ENCODE data around the gene PHF23.

The PHF23 gene

DNA sequence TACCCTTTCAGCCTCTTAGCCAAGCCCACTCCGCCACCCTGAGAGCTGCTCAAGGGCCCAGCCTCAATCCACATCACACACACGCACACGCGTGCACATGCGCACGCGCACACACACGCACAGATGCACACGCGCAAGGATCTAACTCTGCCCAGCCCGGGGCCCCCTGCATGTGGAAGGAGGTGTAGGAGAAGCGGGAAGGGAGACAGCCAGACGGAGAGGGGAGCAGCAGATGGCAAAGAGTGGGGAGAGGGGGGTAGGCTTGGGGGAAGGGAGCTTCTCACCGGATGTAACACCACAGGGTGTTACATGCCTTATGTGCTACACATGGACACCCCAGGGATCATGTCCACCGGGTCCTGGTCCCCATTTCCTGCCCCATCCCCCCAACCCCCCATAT lies 34.9 kb downstream of the PHF23 start:
- no peaks in the 10 kb centered on the region for H3K27me3 Mint-ChIP-seq (ENCODE audit: low read depth)
- H3K36me3 Mint-ChIP-seq (ENCODE audit: low read depth) = no peaks in the 10 kb centered on the region
- H3K4me1 Mint-ChIP-seq (ENCODE audit: low read depth) = peaks cover 24% of the 10 kb centered on the region
- H3K9me3 Mint-ChIP-seq = no peaks in the 10 kb centered on the region
- H3K4me3 Mint-ChIP-seq = peak overlapping the region; percentile 82
- DNase-seq (ENCODE audit: low spot score) = no peak
- peak overlapping the region; percentile 90 for H3K27ac Mint-ChIP-seq

GRCh38 chr17:7203391-7203790 lies 35.9 kb downstream of the PHF23 start:
- peaks cover 24% of the 10 kb centered on the region for H3K4me1 Mint-ChIP-seq (ENCODE audit: low read depth)

DNA sequence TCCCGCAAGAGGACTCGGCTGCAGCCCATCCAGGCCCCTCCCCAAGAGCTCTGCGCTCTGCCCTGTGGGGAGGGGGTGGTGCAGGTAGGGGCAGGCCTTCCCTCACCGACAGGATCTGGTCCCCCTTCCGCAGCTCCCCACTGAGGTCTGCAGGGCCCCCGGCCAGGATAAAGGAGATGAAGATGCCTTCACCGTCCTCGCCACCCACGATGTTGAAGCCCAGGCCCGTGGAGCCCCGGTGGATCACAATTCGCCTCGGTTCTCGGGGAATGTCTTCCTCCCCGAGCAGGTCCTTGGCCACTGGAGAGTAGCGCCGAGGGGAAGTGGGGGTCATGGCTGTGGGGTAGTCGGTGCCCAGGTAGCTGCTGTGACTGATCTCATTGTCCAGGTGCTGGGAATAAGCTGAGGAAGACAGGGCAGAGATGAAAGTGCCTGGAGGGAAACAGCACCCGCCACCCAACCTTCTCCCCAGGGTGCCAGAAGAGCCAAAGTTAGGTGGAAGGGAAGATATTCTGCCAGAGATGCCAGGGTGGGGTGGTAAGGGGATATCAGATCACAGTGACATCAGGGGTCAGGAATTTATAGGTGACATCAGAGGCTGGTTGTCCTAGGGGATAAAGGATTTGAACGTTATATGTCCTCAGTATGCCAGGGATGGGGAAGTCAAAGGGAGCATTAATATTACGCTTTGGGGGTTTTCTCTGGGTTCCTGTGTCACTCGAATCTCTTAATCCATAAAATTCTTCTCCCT lies 42.4 kb downstream of the PHF23 start:
- no peak overlapping the region for H3K4me3 Mint-ChIP-seq
- no peaks in the 10 kb centered on the region for H3K4me1 Mint-ChIP-seq (ENCODE audit: low read depth)
- no peaks in the 10 kb centered on the region for H3K36me3 Mint-ChIP-seq (ENCODE audit: low read depth)
- no peaks in the 10 kb centered on the region for H3K9me3 Mint-ChIP-seq
- no peaks in the 10 kb centered on the region for H3K27me3 Mint-ChIP-seq (ENCODE audit: low read depth)
- H3K27ac Mint-ChIP-seq = no peak overlapping the region
- DNase-seq (ENCODE audit: low spot score) = no peak

More at GRCh38 chr17:7203391-7203790, 35.9 kb downstream of the PHF23 start:
- H3K27ac Mint-ChIP-seq = peak overlapping the region; percentile 90
- H3K4me3 Mint-ChIP-seq = peak overlapping the region; percentile 82
- H3K9me3 Mint-ChIP-seq = no peaks in the 10 kb centered on the region
- H3K27me3 Mint-ChIP-seq (ENCODE audit: low read depth) = no peaks in the 10 kb centered on the region
- H3K36me3 Mint-ChIP-seq (ENCODE audit: low read depth) = no peaks in the 10 kb centered on the region
- DNase-seq (ENCODE audit: low spot score) = no peak

DNA sequence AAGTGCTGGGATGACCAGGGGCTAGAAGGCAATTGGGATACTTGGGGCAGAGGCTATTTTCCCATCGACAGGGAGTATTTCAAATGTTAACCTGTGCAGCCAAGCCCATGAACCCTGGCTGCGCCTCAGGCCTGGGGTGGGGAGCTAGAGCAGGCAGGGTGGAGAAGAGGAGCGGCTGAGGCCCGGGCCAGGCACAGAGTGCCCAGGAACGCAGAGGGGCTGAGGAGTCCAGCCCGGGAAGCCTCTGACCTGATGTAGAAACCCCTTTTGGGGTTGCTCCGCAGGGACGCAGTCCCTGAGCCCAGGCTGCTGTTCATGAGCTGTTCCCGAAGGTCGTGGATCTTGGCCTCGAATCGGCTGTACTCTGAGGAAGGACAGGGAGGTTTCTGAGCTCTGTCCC lies 43.3 kb downstream of the PHF23 start:
- DNase-seq (ENCODE audit: low spot score) = no peak
- H3K4me1 Mint-ChIP-seq (ENCODE audit: low read depth) = no peaks in the 10 kb centered on the region
- H3K9me3 Mint-ChIP-seq = no peaks in the 10 kb centered on the region
- no peaks in the 10 kb centered on the region for H3K27me3 Mint-ChIP-seq (ENCODE audit: low read depth)
- H3K4me3 Mint-ChIP-seq = no peak overlapping the region
- H3K27ac Mint-ChIP-seq = no peak overlapping the region
- no peaks in the 10 kb centered on the region for H3K36me3 Mint-ChIP-seq (ENCODE audit: low read depth)

DNA sequence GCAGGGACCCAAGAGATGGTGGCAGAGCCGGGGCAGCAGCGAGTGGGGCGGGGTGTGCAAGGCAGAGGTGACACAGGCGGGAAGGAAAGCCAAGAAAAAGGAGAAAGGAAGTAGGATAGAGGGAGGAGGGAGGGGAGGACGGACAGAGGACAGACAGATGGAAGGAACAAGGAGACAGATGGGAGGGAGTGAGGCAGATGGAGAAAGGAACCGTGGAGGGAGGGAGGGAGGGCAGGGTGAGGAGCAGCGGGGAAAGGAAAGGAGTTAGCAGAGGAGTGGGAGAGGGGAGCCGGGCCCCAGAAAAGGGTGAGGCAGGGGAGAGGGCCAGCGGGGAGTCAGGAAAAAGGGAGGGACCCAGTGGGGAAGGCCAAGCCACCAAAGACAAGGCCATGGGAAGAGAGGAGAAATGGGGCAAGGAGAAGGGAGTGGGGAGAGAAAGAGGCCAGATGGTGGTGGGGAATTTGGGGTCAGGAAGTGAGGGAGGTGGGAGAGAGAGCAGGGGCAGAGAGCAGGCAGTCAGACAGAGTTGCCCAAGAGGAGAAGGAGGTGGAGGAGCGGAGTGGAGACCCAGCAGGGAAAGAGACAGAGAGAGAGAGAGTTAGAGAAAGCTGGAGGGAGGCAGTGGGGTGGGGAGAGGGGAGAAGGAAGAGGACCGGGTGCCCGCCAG lies 46.9 kb downstream of the PHF23 start:
- Mint-ChIP-seq H3K27ac (no peak overlapping the region), H3K4me3 (no peak overlapping the region), H3K9me3 (no peaks in the 10 kb centered on the region), H3K27me3 (ENCODE audit: low read depth) (no peaks in the 10 kb centered on the region), H3K4me1 (ENCODE audit: low read depth) (no peaks in the 10 kb centered on the region), H3K36me3 (ENCODE audit: low read depth) (no peaks in the 10 kb centered on the region)
- DNase-seq (ENCODE audit: low spot score) = no peak

- Mint-ChIP-seq H3K4me1 (ENCODE audit: low read depth) (no peaks in the 10 kb centered on the region), H3K27ac (no peak overlapping the region), H3K27me3 (ENCODE audit: low read depth) (no peaks in the 10 kb centered on the region), H3K36me3 (ENCODE audit: low read depth) (no peaks in the 10 kb centered on the region), H3K9me3 (no peaks in the 10 kb centered on the region), H3K4me3 (no peak overlapping the region)
- DNase-seq (ENCODE audit: low spot score) = no peak
These were observed 47.5 kb downstream of the PHF23 start for GRCh38 chr17:7191571-7192270.

DNA sequence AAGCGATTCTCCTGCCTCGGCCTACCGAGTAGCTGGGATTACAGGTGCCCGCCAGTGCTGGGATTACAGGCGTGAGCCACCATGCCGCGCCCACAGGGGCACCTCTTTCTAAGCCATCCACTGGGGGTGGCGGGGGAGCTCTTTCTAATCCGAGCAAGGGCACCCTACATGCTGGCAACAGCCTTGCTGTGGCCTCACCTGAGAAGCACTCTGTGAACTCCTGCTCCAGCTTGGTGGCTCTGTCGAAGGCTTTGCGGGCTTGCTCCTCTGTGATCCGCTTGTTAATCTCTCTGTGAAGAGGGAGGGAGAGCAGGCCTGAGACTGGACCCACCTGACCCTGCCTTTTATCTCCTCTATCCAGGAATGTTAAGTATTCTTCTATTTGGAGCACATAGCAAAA lies 48.2 kb downstream of the PHF23 start:
- no peak overlapping the region for H3K4me3 Mint-ChIP-seq
- no peak for DNase-seq (ENCODE audit: low spot score)
- H3K27me3 Mint-ChIP-seq (ENCODE audit: low read depth) = no peaks in the 10 kb centered on the region
- H3K9me3 Mint-ChIP-seq = no peaks in the 10 kb centered on the region
- peaks cover 4% of the 10 kb centered on the region for H3K4me1 Mint-ChIP-seq (ENCODE audit: low read depth)
- H3K36me3 Mint-ChIP-seq (ENCODE audit: low read depth) = no peaks in the 10 kb centered on the region
- no peak overlapping the region for H3K27ac Mint-ChIP-seq

- no peak overlapping the region for H3K4me3 Mint-ChIP-seq
- no peak for DNase-seq (ENCODE audit: low spot score)
- peaks cover 4% of the 10 kb centered on the region for H3K4me1 Mint-ChIP-seq (ENCODE audit: low read depth)
- H3K27me3 Mint-ChIP-seq (ENCODE audit: low read depth) = no peaks in the 10 kb centered on the region
- no peaks in the 10 kb centered on the region for H3K9me3 Mint-ChIP-seq
- no peak overlapping the region for H3K27ac Mint-ChIP-seq
- H3K36me3 Mint-ChIP-seq (ENCODE audit: low read depth) = no peaks in the 10 kb centered on the region
These were observed 48.9 kb downstream of the PHF23 start for GRCh38 chr17:7190276-7190917.

DNA sequence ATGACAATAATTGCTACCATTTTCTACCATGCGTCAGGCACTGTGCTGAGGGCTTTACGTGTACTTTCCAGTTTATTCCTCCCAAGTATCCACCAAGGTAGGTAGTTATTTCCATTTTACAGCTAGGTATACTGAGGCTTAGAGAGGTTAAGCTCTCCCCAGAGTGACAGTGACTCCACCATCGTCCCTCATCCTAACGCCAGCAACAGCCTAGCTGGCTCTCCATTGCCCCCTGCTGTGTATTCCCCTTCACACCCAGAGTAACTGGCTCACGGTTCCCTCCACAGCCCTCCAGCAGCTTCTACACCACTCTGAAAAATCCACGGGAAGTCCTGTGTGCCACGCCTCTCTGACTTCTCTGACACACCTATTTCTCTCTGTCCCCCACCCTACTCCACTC lies 53.0 kb downstream of the PHF23 start:
- Mint-ChIP-seq H3K4me1 (ENCODE audit: low read depth) (peaks cover 4% of the 10 kb centered on the region), H3K27me3 (ENCODE audit: low read depth) (no peaks in the 10 kb centered on the region), H3K36me3 (ENCODE audit: low read depth) (no peaks in the 10 kb centered on the region), H3K9me3 (no peaks in the 10 kb centered on the region), H3K27ac (no peak overlapping the region), H3K4me3 (no peak overlapping the region)
- DNase-seq (ENCODE audit: low spot score) = no peak
